Activated CD8-positive, alpha-beta memory T cell treated with anti-CD3 and anti-CD28 coated beads, Interleukin-2, amount 50 U/mL, for 4 hours (primary cell): ENCODE measurements around the gene TAGLN2.

Experiments used
- DNase-seq: peaks from one replicate; pipeline ENCODE4 v3.0.0-alpha.2; 2020

Gene TAGLN2

GRCh38 chr1:159924791-159925718 is at the start of gene TAGLN2:
Gene TAGLN2 (minus strand): TSS chr1:159925507. CDS start chr1:159920509, 4,998 bp downstream.
- peak; percentile 92 for DNase-seq

- DNase-seq: no peak
These were observed 49.2 kb upstream of the TAGLN2 start for GRCh38 chr1:159974350-159974965.

- no peak for DNase-seq
These were observed 48.1 kb upstream of the TAGLN2 start for GRCh38 chr1:159973350-159973940.

GRCh38 chr1:159972443-159973205 is 47.3 kb upstream of the TAGLN2 start:
- DNase-seq: no peak

- no peak for DNase-seq
These were observed 45.6 kb upstream of the TAGLN2 start for GRCh38 chr1:159970932-159971342.

- no peak for DNase-seq
These were observed 43.6 kb upstream of the TAGLN2 start for GRCh38 chr1:159968901-159969300.

- no peak for DNase-seq
These were observed 40.0 kb upstream of the TAGLN2 start for GRCh38 chr1:159965263-159965662.

- DNase-seq: no peak
These were observed 38.8 kb upstream of the TAGLN2 start for GRCh38 chr1:159964144-159964543.

- DNase-seq: no peak
These were observed 36.9 kb upstream of the TAGLN2 start for GRCh38 chr1:159962176-159962575.

- no peak for DNase-seq
These were observed 36.3 kb upstream of the TAGLN2 start for GRCh38 chr1:159961636-159962035.

GRCh38 chr1:159960721-159961381 is 35.5 kb upstream of the TAGLN2 start:
- no peak for DNase-seq

- DNase-seq: no peak
These were observed 34.1 kb upstream of the TAGLN2 start for GRCh38 chr1:159959451-159959850.

GRCh38 chr1:159958719-159959380 is 33.5 kb upstream of the TAGLN2 start:
- no peak for DNase-seq

- no peak for DNase-seq
These were observed 32.5 kb upstream of the TAGLN2 start for GRCh38 chr1:159957824-159958268.

GRCh38 chr1:159955456-159955855 is 30.1 kb upstream of the TAGLN2 start:
- no peak for DNase-seq

GRCh38 chr1:159953536-159954515 is 28.5 kb upstream of the TAGLN2 start, which contains the start of gene SLAMF9:
Gene SLAMF9 (minus strand): TSS chr1:159954237. CDS start chr1:159954137, 100 bp downstream.
- no peak for DNase-seq

GRCh38 chr1:159952932-159953331 is 27.6 kb upstream of the TAGLN2 start:
- no peak for DNase-seq

GRCh38 chr1:159951551-159951950 is 26.2 kb upstream of the TAGLN2 start:
- no peak for DNase-seq

GRCh38 chr1:159951016-159951415 is 25.7 kb upstream of the TAGLN2 start:
- DNase-seq: no peak

- DNase-seq: no peak
These were observed 24.7 kb upstream of the TAGLN2 start for GRCh38 chr1:159949981-159950381.
